ENCODE results near the gene SUCNR1. TPM values are rescaled to one million over a fixed set of nuclear protein-coding genes. Genes with fewer than 3 reads are reported as not detected.
"Not testable (repeated sequence)": the region's sequence is repeated elsewhere in the genome, so short reads cannot be mapped to it uniquely, and the experiment has no call there.

Gene SUCNR1
- total RNA-seq, 4 donors from 2014 or later = 0.19 to 0.38 TPM; not detected in 2

DNA sequence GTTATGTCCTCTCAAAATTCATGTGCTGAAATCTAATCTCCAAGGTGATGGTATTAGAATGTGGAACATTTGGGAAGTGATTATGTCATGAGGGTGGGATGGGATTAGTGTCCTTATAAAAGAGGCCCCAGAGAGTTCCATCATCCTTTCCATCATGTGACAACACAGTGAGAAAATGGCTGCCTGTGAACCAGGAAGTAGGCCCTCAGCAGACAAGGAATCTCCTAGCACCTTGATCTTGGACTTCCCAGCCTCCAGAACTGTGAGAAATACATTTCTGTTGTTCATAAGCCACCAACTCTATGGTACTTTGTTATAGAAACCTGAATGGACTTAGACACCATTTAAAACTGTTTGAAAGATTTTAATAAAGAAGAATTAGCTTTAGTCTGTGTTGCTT, 20.8 kb downstream of the SUCNR1 start:
- H3K4me1 ChIP-seq = peaks cover 0 to 3% (median 0%) of the 10 kb centered on the region in 3 donors
- DNase-seq = no peak
- intact Hi-C loops (cut with DNase I) = no loop called here
- TF ChIP-seq POLR2A (IDR thresholded peaks at IDR 0.05) = no peak
- TF ChIP-seq, protein P1, sequence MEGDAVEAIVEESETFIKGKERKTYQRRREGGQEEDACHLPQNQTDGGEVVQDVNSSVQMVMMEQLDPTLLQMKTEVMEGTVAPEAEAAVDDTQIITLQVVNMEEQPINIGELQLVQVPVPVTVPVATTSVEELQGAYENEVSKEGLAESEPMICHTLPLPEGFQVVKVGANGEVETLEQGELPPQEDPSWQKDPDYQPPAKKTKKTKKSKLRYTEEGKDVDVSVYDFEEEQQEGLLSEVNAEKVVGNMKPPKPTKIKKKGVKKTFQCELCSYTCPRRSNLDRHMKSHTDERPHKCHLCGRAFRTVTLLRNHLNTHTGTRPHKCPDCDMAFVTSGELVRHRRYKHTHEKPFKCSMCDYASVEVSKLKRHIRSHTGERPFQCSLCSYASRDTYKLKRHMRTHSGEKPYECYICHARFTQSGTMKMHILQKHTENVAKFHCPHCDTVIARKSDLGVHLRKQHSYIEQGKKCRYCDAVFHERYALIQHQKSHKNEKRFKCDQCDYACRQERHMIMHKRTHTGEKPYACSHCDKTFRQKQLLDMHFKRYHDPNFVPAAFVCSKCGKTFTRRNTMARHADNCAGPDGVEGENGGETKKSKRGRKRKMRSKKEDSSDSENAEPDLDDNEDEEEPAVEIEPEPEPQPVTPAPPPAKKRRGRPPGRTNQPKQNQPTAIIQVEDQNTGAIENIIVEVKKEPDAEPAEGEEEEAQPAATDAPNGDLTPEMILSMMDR (IDR thresholded peaks at IDR 0.05) = no peak
- H3K36me3 ChIP-seq = no peaks in the 10 kb centered on the region
- H3K27ac ChIP-seq = no peak overlapping the region
- H3K4me3 ChIP-seq = no peak overlapping the region
- H3K9me3 ChIP-seq = no peaks in the 10 kb centered on the region
- H3K27me3 ChIP-seq = no peaks in the 10 kb centered on the region

GRCh38 chr3:151895478-151896241, 22.2 kb downstream of the SUCNR1 start:
- no peak for DNase-seq
- intact Hi-C loops (cut with DNase I) = no loop called here
- WGBS, 2 donors = 61 to 62% methylated on average over 4 of the region's 4 CpGs

GRCh38 chr3:151896246-151897012, 23.0 kb downstream of the SUCNR1 start:
- Histone ChIP-seq H3K27ac (no peak overlapping the region), H3K36me3 (no peaks in the 10 kb centered on the region), H3K27me3 (no peaks in the 10 kb centered on the region), H3K4me1 (peaks cover 0 to 13% (median 0%) of the 10 kb centered on the region in 3 donors), H3K9me3 (no peaks in the 10 kb centered on the region), H3K4me3 (no peak overlapping the region)
- intact Hi-C loops (cut with DNase I) = no loop called here
- TF ChIP-seq POLR2A (IDR thresholded peaks at IDR 0.05) = no peak
- TF ChIP-seq, protein P1 (IDR thresholded peaks at IDR 0.05) = no peak
- WGBS, 2 donors = 28 to 32% methylated on average over 4 of the region's 4 CpGs
- DNase-seq = no peak

More at GRCh38 chr3:151895478-151896241, 22.2 kb downstream of the SUCNR1 start:
- H3K27me3 ChIP-seq = no peaks in the 10 kb centered on the region
- peaks cover 0 to 8% (median 0%) of the 10 kb centered on the region in 3 donors for H3K4me1 ChIP-seq
- no peak overlapping the region for H3K27ac ChIP-seq
- no peaks in the 10 kb centered on the region for H3K9me3 ChIP-seq
- TF ChIP-seq, protein P1 (IDR thresholded peaks at IDR 0.05) = no peak
- TF ChIP-seq POLR2A (IDR thresholded peaks at IDR 0.05) = no peak
- H3K36me3 ChIP-seq = no peaks in the 10 kb centered on the region
- H3K4me3 ChIP-seq = no peak overlapping the region

DNA sequence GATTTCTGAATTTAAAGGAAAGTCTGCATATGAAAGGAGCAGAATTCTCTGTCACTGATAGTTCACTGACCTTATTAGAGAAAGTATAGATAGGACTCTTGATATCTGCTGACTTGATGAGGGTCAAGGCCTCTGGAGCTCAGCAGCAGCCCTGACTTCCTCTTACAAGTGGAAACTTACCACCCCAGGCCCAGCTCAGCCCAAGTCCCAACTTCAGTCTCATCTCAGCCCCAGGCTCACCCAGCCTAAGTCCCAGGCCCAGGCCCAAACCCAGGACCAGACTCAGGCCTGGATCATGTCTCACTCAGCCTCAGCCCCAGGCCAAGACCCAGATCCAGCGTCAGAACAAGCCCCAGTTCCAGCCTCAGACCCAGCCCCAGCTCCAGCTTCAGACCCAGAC, 24.7 kb downstream of the SUCNR1 start:
- DNase-seq; intact Hi-C loops (cut with DNase I); H3K27me3 ChIP-seq; H3K9me3 ChIP-seq; H3K36me3 ChIP-seq; H3K4me3 ChIP-seq; H3K27ac ChIP-seq: not testable (repeated sequence)
- WGBS, 2 donors = no CpG with 5 or more reads among the region's 1 CpG
- peaks cover 0 to 25% (median 0%) of the 10 kb centered on the region in 3 donors for H3K4me1 ChIP-seq

DNA sequence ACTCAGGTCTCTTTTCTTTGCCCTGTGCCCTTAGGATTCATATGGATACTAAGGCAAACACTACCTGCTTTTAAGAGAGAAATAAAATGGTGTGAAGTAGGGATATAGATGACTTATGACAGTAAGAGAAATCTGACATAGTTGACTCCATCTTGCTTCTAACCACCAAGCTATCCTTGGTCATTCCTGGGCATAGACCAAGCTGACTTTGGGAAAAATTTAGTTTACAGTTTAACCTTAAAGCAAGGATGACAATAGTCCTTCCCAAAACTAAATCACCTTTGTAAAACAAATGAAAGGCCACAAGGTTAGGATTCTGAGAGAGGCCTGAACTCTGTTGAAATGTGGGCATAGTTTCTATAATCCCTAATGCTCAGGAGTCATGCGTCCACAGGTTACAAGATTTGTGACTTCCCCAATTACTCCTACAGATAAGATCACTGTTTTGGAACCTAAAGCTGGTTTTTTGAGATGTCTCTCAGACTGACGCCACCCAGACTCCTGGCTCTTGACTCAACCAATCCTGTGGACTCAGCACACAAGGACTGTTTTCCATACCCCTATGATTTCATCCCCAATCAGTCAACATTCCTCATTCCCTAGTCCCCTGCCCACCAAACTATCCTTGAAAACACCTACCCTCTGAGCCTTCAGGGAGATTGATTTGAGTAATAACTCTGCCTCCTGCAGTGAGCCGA, 25.3 kb downstream of the SUCNR1 start:
- H3K36me3 ChIP-seq; H3K27me3 ChIP-seq; intact Hi-C loops (cut with DNase I); H3K27ac ChIP-seq; DNase-seq; H3K9me3 ChIP-seq; H3K4me3 ChIP-seq: not testable (repeated sequence)
- 82 to 90% methylated on average over 3 of the region's 3 CpGs for WGBS, 2 donors
- H3K4me1 ChIP-seq = peaks cover 0 to 31% (median 4%) of the 10 kb centered on the region in 3 donors

GRCh38 chr3:151899996-151900395, 26.6 kb downstream of the SUCNR1 start:
- intact Hi-C loops (cut with DNase I) = no loop called here
- H3K4me3 ChIP-seq = no peak overlapping the region
- TF ChIP-seq, protein P1 (IDR thresholded peaks at IDR 0.05) = no peak
- no peak for TF ChIP-seq POLR2A (IDR thresholded peaks at IDR 0.05)
- H3K9me3 ChIP-seq = no peaks in the 10 kb centered on the region
- no peaks in the 10 kb centered on the region for H3K36me3 ChIP-seq
- DNase-seq = no peak
- no peaks in the 10 kb centered on the region for H3K27me3 ChIP-seq
- no peak overlapping the region for H3K27ac ChIP-seq
- H3K4me1 ChIP-seq = peaks cover 0 to 36% (median 9%) of the 10 kb centered on the region in 3 donors
